Measurements from ENCODE around the gene DBF4B.

The DBF4B gene

GRCh38 chr17:44780161-44780560 is 71.7 kb downstream of the DBF4B start:
- Histone ChIP-seq H3F3A (ENCODE audit: control insufficient read depth, insufficient read depth) (no peaks in the 10 kb centered on the region), H3K4me3 (ENCODE audit: low read length) (no peak overlapping the region), H3K36me3 (ENCODE audit: control insufficient read depth, low read length) (no peaks in the 10 kb centered on the region), H3K9me3 (ENCODE audit: control insufficient read depth, insufficient read depth, low read length) (no peaks in the 10 kb centered on the region), H3K4me1 (ENCODE audit: control insufficient read depth, low read length) (peaks cover 19% of the 10 kb centered on the region), H3K27me3 (ENCODE audit: control insufficient read depth, low read length) (no peaks in the 10 kb centered on the region), H4K20me1 (ENCODE audit: control insufficient read depth, insufficient read depth, low read depth, low read length) (0 out of 2 replicates have a peak, but pooled peaks cover 2% of the 10 kb centered on the region), H3K9me2 (replicated peaks; ENCODE audit: control insufficient read depth, low read length) (no peaks in the 10 kb centered on the region), H3K27ac (ENCODE audit: low read depth, low read length) (no peak overlapping the region), H3K4me2 (ENCODE audit: low read length) (no peak overlapping the region), H3K79me2 (ENCODE audit: control insufficient read depth, low read length) (no peaks in the 10 kb centered on the region)
- no peak for TF ChIP-seq CTCF (IDR thresholded peaks at IDR 0.05; ENCODE audit: low read depth, low read length, poor library complexity, severe bottlenecking)
- no peak for TF ChIP-seq EZH2phosphoT487 (IDR thresholded peaks at IDR 0.05; ENCODE audit: borderline replicate concordance, low read length)

- TF ChIP-seq EZH2phosphoT487 (IDR thresholded peaks at IDR 0.05; ENCODE audit: borderline replicate concordance, low read length) (no peak), CTCF (IDR thresholded peaks at IDR 0.05; ENCODE audit: low read depth, low read length, poor library complexity, severe bottlenecking) (no peak)
- Histone ChIP-seq H3K4me1 (ENCODE audit: control insufficient read depth, low read length) (peaks cover 15% of the 10 kb centered on the region), H3K4me3 (ENCODE audit: low read length) (no peak overlapping the region), H3K27ac (ENCODE audit: low read depth, low read length) (no peak overlapping the region), H3K79me2 (ENCODE audit: control insufficient read depth, low read length) (no peaks in the 10 kb centered on the region), H3K4me2 (ENCODE audit: low read length) (no peak overlapping the region), H3K9me3 (ENCODE audit: control insufficient read depth, insufficient read depth, low read length) (no peaks in the 10 kb centered on the region), H4K20me1 (ENCODE audit: control insufficient read depth, insufficient read depth, low read depth, low read length) (0 out of 2 replicates have a peak, but pooled peaks cover 2% of the 10 kb centered on the region), H3K9me2 (replicated peaks; ENCODE audit: control insufficient read depth, low read length) (no peaks in the 10 kb centered on the region), H3F3A (ENCODE audit: control insufficient read depth, insufficient read depth) (no peaks in the 10 kb centered on the region), H3K27me3 (ENCODE audit: control insufficient read depth, low read length) (no peaks in the 10 kb centered on the region), H3K36me3 (ENCODE audit: control insufficient read depth, low read length) (no peaks in the 10 kb centered on the region)
Observed at GRCh38 chr17:44780845-44781480, 72.5 kb downstream of the DBF4B start.

- Histone ChIP-seq H3K27me3 (ENCODE audit: control insufficient read depth, low read length) (no peaks in the 10 kb centered on the region), H3K4me1 (ENCODE audit: control insufficient read depth, low read length) (peaks cover 11% of the 10 kb centered on the region), H3K9me2 (replicated peaks; ENCODE audit: control insufficient read depth, low read length) (no peaks in the 10 kb centered on the region), H3K27ac (ENCODE audit: low read depth, low read length) (no peak overlapping the region), H3K4me2 (ENCODE audit: low read length) (no peak overlapping the region), H3K36me3 (ENCODE audit: control insufficient read depth, low read length) (no peaks in the 10 kb centered on the region), H3F3A (ENCODE audit: control insufficient read depth, insufficient read depth) (no peaks in the 10 kb centered on the region), H3K9me3 (ENCODE audit: control insufficient read depth, insufficient read depth, low read length) (no peaks in the 10 kb centered on the region), H4K20me1 (ENCODE audit: control insufficient read depth, insufficient read depth, low read depth, low read length) (0 out of 2 replicates have a peak, but pooled peaks cover 1% of the 10 kb centered on the region), H3K4me3 (ENCODE audit: low read length) (no peak overlapping the region), H3K79me2 (ENCODE audit: control insufficient read depth, low read length) (no peaks in the 10 kb centered on the region)
- no peak for TF ChIP-seq EZH2phosphoT487 (IDR thresholded peaks at IDR 0.05; ENCODE audit: borderline replicate concordance, low read length)
- no peak for TF ChIP-seq CTCF (IDR thresholded peaks at IDR 0.05; ENCODE audit: low read depth, low read length, poor library complexity, severe bottlenecking)
Observed at GRCh38 chr17:44781551-44782325, 73.3 kb downstream of the DBF4B start.

Data from DOHH2 (cell line).